Psoas muscle (tissue), 8 donors: ENCODE results near the gene YES1. TPM values are rescaled to one million over a fixed set of nuclear protein-coding genes. Genes with fewer than 3 reads are reported as not detected.
A peak's percentile ranks its signal among the peaks of the same experiment; 100 is the strongest.

ENCODE experiments used
- ATAC-seq, 4 donors: fragments of 200-7000 bp; cut with Tn5 transposase; one replicate each; pipeline ENCODE4 v1.9.1; 2020; ENCODE audit warnings: moderate library complexity in 3 of 4, mild to moderate bottlenecking in 2 of 4
- DNase-seq, 2 donors: peaks; one replicate each; pipeline ENCODE4 v3.0.0-alpha.2; 2020
- H3K27ac ChIP-seq: fragments of 200-600 bp; one replicate; pipeline ENCODE4 v1.8.0; 2022
- H3K27me3 ChIP-seq, 3 donors: fragments of 200-600 bp in 1 of 3; one replicate each; pipeline versions ENCODE4 v1.6.1 to v1.8.0; 2013 to 2022; ENCODE audit warnings: low read length in 2 of 3, mild to moderate bottlenecking in 2 of 3, moderate library complexity in 1 of 3; ENCODE audit not compliant: insufficient read depth in 3 of 3
- H3K36me3 ChIP-seq, 2 donors: fragments of 200-600 bp in 1 of 2; one replicate each; pipeline versions ENCODE4 v1.6.1 to v1.8.0; 2013 to 2022; ENCODE audit warnings: low read depth in 1 of 2, mild to moderate bottlenecking in 1 of 2, moderate library complexity in 1 of 2; ENCODE audit not compliant: insufficient read depth in 1 of 2
- H3K4me1 ChIP-seq: fragments of 200-600 bp; one replicate; pipeline ENCODE4 v1.8.0; 2022
- H3K4me3 ChIP-seq: fragments of 200-600 bp; one replicate; pipeline ENCODE4 v1.8.0; 2022; ENCODE audit warnings: mild to moderate bottlenecking
- H3K9me3 ChIP-seq: fragments of 200-600 bp; one replicate; pipeline ENCODE4 v1.8.0; 2022
- CTCF ChIP-seq: fragments of 200-600 bp; IDR thresholded peaks from one replicate; pipeline ENCODE4 v1.8.0; 2022; ENCODE audit warnings: antibody characterized with exemption
- WGBS, 3 donors: extraction: QIAGEN DNeasy Blood & Tissue Kit; methylation state at CpG; one replicate each; pipeline versions ENCODE4 v1.1.6 to v1.1.7; 2013; 5-methylcytosine and 5-hydroxymethylcytosine counted together
- intact Hi-C, 2 donors: fragments of 100-400 bp; cut with DNase I; formaldehyde crosslinking; loops; one replicate each; pipeline versions ENCODE4 v1.11.0 to v1.14.2; 2022
- polyA plus RNA-seq, 3 donors: library from polyadenylated mRNA; stranded (reverse); fragments of 200-250 nt; gene quantifications; one replicate each; pipeline ENCODE4 v1.2.3, GENCODE V29; 2013
- total RNA-seq, 4 donors: library from RNA; stranded (reverse); fragmentation: NEBNext Ultra II Directional in 2 of 4; extraction: Animal tissue kit (Norgen Biotek cat#: 25700) in 2 of 4; gene quantifications; one replicate each; pipeline versions ENCODE4 v1.2.1 to v1.2.4, GENCODE V29; 2021 to 2023
- donor health status: healthy with polysubstance abuse.
- donor health status: DM: no; HTN: no; CAD: no; lungs with moderate emphysema.
- donor health status: Bipolar disorder and iron deficiency.
- donor health status: healthy.
- donor health status: DM: yes; HTN: yes; CAD: no.
- donor health status: DM: no; HTN: no; CAD: no.
- donor health status: DM: no; HTN: no; CAD: no.
- donor health status: DM: yes; HTN: yes; CAD: no.

Gene YES1
- total and polyA plus RNA-seq, 7 donors = 8.7 to 29.5 (median 14.6) TPM

GRCh38 chr18:833197-833596 is 21.2 kb upstream of the YES1 start:
- Histone ChIP-seq H3K27me3 (no peaks in the 10 kb centered on the region), H3K4me3 (no peak overlapping the region), H3K27ac (no peak overlapping the region), H3K4me1 (peaks cover 3% of the 10 kb centered on the region), H3K36me3 (no peaks in the 10 kb centered on the region), H3K9me3 (no peaks in the 10 kb centered on the region)
- TF ChIP-seq CTCF = no peak
- ATAC-seq (no peak), DNase-seq (no peak)
- 78 to 95% (median 82%) methylated on average over 4 of the region's 4 CpGs for WGBS, 3 donors
- intact Hi-C loops = loop anchor here in 1 of 2 donors (5.0 to 10.0 kb wide), 2 partner anchors 91 to 208 kb away; no protein-coding TSS in a partner anchor

- Histone ChIP-seq H3K4me3 (no peak overlapping the region), H3K27me3 (no peaks in the 10 kb centered on the region), H3K4me1 (peaks cover 3% of the 10 kb centered on the region), H3K27ac (no peak overlapping the region), H3K9me3 (no peaks in the 10 kb centered on the region), H3K36me3 (no peaks in the 10 kb centered on the region)
- WGBS, 3 donors = 16 to 17% (median 16%) methylated on average over 16 of the region's 16 CpGs
- intact Hi-C loops = loop anchor here in 1 of 2 donors (5.0 to 10.0 kb wide), 2 partner anchors 90 to 207 kb away; no protein-coding TSS in a partner anchor
- no peak for TF ChIP-seq CTCF
- no peak for DNase-seq
- ATAC-seq = peak in 1 of 4 donors; percentile 39
Observed at GRCh38 chr18:832085-832681, 20.1 kb upstream of the YES1 start.

GRCh38 chr18:830315-830901 is 18.4 kb upstream of the YES1 start:
- TF ChIP-seq CTCF = no peak
- intact Hi-C loops = loop anchor here (1.0 to 10.0 kb wide), 3 partner anchors 88 to 206 kb away; no protein-coding TSS in a partner anchor
- DNase-seq (no peak), ATAC-seq (peak in 2 of 4 donors; percentile 43 to 65)
- H3K36me3 ChIP-seq = no peaks in the 10 kb centered on the region
- WGBS, 3 donors = 22 to 34% (median 30%) methylated on average over 5 of the region's 5 CpGs
- H3K27me3 ChIP-seq = no peaks in the 10 kb centered on the region
- H3K4me3 ChIP-seq = no peak overlapping the region
- H3K27ac ChIP-seq = peak overlapping the region; percentile 0
- H3K9me3 ChIP-seq = no peaks in the 10 kb centered on the region
- H3K4me1 ChIP-seq = peaks cover 3% of the 10 kb centered on the region

GRCh38 chr18:829432-829831 is 17.4 kb upstream of the YES1 start:
- ATAC-seq (no peak), DNase-seq (no peak)
- Histone ChIP-seq H3K9me3 (no peaks in the 10 kb centered on the region), H3K4me3 (no peak overlapping the region), H3K36me3 (no peaks in the 10 kb centered on the region), H3K27ac (no peak overlapping the region), H3K4me1 (peaks cover 3% of the 10 kb centered on the region), H3K27me3 (no peaks in the 10 kb centered on the region)
- intact Hi-C loops = no loop called here
- TF ChIP-seq CTCF = no peak
- WGBS, 3 donors = 90 to 93% (median 93%) methylated on average over 6 of the region's 6 CpGs
